GM19455 (cell line): ENCODE measurements around the gene GCHFR.

ENCODE experiments used
- ATAC-seq: cut with Tn5 transposase; IDR thresholded peaks from one replicate; pipeline ENCODE4 v1.9.1; 2021; ENCODE audit not compliant: unreplicated experiment

The GCHFR gene

GRCh38 chr15:40754883-40755811, 8.7 kb upstream of the GCHFR start, which contains the start of gene RMDN3:
TSS of gene RMDN3 (minus strand) at chr15:40755254. CDS start at chr15:40754783, 471 bp downstream.
- peak; percentile 78 for ATAC-seq

- ATAC-seq: no peak
Measured at GRCh38 chr15:40755812-40756208, 8.1 kb upstream of the GCHFR start.

GRCh38 chr15:40756938-40757337, 6.9 kb upstream of the GCHFR start:
- ATAC-seq: no peak

- no peak for ATAC-seq
Measured at GRCh38 chr15:40759961-40760360, 3.9 kb upstream of the GCHFR start.

GRCh38 chr15:40762919-40763800, 708 bp upstream of the GCHFR start:
- peak; percentile 6 for ATAC-seq

- no peak for ATAC-seq
Measured at GRCh38 chr15:40764629-40765103, 798 bp downstream of the GCHFR start.

GRCh38 chr15:40766194-40766815, 2.4 kb downstream of the GCHFR start:
- ATAC-seq: no peak

- ATAC-seq: no peak
Measured at GRCh38 chr15:40766906-40767837, 3.3 kb downstream of the GCHFR start.

- no peak for ATAC-seq
Measured at GRCh38 chr15:40767838-40768500, 4.1 kb downstream of the GCHFR start.

GRCh38 chr15:40768521-40769273, 4.8 kb downstream of the GCHFR start:
- ATAC-seq: no peak

GRCh38 chr15:40769274-40770146, 5.6 kb downstream of the GCHFR start, which contains the start of gene C15orf62:
TSS of gene C15orf62 (plus strand) at chr15:40769980. CDS start at chr15:40770496, 516 bp downstream.
- ATAC-seq: no peak

GRCh38 chr15:40770147-40770721, 6.4 kb downstream of the GCHFR start:
- ATAC-seq: no peak

- no peak for ATAC-seq
Measured at GRCh38 chr15:40771242-40771641, 7.4 kb downstream of the GCHFR start.

- ATAC-seq: no peak
Measured at GRCh38 chr15:40772014-40772413, 8.1 kb downstream of the GCHFR start.

GRCh38 chr15:40773496-40773895, 9.6 kb downstream of the GCHFR start:
- ATAC-seq: no peak

GRCh38 chr15:40773902-40774301, 10.0 kb downstream of the GCHFR start:
- no peak for ATAC-seq

GRCh38 chr15:40775007-40775406, 11.1 kb downstream of the GCHFR start:
- no peak for ATAC-seq
